ENCODE results near the gene GRM4.

Gene GRM4

DNA sequence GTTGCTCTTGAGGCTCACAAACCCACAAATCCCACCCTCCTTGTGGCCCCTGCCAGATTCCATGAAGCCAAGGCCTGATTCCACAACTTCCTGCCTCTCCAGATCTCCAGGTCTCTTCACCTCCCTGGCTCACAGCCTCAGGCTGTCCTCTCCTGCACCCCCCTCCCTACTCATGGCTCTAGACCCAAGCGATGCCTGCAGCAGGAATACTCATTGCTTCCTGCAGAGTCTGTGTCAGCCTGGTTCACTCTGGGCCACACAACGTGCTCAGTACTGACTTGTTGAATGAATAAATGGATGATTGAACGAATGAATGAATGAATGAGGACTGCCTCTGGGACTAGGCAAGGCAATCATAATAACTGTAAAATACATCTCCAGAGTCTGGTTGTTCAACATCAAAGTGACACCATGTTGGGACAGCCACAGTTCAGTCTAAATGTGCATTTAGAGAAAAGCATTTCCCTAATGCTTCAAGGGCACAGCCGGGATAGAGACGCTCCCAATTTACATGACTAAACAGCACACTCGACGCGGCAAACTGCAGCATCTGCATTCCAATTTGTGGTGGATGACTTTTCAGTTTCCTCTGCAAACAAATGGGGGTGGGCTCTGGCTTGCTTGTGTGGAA lies 139.9 kb downstream of the GRM4 start:
- in situ Hi-C loops (cut with MboI; ENCODE audit: low sequenced_read_pairs) = no loop called here

DNA sequence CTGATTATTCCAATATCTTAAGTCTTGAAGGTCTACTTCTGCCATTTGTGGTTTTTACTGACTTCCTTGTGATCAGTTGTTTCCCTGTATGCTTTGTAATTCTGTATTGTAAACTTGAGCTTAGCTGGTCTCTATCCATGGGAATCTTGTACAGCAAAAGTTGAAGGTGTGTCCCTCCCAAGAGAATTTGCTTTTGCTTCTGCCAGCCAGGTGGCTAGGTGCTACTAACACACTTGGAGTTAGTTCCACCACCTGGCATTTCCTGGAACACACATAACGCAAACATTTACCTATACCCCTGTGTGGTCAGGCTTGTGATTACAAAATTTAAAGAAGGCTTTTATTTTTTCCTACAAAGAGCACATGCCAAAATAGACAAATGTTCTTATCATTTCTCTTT lies 141.2 kb downstream of the GRM4 start:
- in situ Hi-C loops (cut with MboI; ENCODE audit: low sequenced_read_pairs) = no loop called here

DNA sequence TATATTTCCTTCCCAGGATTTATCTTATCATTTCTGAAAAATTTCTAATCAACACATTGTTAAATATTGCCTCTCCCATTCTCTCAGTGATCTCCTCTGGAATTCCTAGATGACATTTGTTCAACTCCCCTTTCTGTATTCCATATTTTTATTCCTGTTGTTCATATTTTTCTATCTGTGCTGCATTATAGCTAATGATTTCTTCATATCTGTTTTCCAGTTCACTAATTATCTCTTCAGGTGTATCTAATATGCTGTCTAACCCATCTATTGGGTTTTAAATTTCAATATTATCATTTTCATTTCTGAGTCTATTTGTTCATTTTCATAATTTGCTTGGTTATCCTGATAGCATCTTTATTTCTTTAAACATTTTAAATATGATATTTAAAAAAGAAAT lies 141.9 kb downstream of the GRM4 start:
- in situ Hi-C loops (cut with MboI; ENCODE audit: low sequenced_read_pairs) = no loop called here

DNA sequence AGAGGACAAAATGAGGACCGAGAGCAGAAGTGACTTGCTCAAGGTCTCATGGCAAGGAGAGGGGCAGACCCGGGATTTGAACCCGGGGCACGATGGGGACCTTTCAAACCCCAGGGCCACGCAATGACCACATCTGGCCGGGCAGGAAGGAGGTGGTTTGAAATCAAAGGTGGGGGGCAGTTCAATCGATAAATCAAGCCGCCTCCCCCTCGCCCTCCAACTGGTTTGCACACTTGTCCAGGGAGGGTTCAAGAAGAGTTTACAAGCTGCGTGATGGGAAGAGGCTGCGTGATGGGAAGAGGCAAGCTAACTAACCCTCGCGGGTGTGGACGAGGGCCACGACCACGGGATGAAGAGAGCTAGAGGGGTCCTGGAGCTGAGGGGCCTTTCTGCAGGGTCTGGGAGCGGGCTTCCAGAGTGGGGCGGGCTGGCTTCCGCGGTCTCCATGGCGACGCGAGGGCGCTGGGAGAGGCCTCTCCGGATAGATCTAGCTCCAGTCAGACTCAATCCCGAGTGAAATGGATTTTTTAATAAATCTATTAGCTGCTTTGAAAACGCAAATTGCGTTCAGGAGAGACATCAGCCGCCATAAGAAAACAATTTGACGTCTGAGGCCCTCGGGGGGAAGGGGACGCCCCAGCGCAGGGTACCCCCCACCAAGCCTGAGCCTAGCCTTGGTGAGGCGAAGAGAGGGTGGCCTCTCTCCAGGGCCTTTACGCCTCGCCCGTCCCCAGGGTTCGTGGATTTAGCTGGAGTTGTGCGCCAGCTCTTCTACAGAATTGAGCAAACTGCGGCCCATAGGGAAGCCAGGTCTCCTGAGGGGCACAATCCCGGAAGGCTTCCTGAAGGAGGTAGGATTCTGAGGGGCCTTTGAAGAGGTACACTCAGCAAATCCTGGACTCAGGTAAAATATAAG lies 143.9 kb downstream of the GRM4 start:
- in situ Hi-C loops (cut with MboI; ENCODE audit: low sequenced_read_pairs) = no loop called here

DNA sequence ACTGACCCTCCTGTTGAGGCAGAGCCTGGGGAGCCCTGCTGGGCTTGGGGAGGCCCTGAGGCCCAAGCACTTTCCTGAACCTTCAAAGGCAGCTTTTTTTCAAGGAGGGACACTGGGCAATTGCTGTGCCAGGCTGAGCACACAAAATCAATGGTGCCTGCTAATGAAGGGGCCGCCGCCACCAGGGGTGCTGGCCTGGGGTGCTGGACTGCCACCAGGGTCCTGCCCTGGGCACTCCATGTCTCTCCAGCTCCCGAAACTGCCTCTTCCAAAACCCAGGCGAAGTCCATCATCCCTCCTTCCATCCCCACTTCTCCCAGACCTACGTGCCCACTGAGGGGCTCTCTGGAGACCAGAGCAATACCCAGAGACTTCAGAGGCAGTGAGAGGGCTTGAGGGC lies 145.6 kb downstream of the GRM4 start:
- in situ Hi-C loops (cut with MboI; ENCODE audit: low sequenced_read_pairs) = no loop called here

DNA sequence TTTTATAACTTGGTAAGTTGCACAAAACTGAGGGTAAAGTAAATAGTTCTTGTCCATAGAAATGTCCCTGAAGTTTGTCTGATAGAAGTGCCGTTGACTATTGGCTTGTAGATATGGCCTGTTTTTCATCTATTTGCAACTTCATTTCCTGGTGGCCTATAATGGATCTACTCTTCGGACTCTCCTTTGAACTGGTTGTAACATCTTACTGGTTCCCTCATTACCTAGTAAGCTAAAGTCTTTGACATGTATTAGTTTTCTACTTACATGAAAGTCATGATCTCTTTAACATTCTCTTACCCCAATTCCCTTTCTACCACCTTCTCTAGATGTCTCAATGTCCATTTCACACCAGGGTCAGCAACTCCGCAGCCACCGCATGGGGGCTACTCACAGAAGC lies 146.3 kb downstream of the GRM4 start:
- in situ Hi-C loops (cut with MboI; ENCODE audit: low sequenced_read_pairs) = no loop called here

DNA sequence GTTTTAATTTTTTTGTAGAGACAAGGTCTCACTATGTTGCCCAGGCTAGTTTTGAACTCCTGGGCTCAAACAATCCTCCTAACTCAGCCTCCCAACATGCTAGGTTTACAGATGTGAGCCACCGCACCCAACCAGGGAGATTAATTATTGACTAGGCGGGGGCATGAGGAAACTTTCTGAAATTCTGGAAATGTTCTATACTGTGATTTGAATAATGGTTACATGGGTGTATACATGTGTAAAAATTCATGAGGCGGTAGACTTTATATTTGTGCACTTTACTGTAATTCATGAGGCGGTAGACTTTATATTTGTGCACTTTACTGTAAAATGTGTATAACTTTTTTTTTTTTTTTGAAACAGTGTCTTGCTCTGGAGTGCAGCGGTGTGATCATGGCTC lies 147.2 kb downstream of the GRM4 start:
- in situ Hi-C loops (cut with MboI; ENCODE audit: low sequenced_read_pairs) = no loop called here

DNA sequence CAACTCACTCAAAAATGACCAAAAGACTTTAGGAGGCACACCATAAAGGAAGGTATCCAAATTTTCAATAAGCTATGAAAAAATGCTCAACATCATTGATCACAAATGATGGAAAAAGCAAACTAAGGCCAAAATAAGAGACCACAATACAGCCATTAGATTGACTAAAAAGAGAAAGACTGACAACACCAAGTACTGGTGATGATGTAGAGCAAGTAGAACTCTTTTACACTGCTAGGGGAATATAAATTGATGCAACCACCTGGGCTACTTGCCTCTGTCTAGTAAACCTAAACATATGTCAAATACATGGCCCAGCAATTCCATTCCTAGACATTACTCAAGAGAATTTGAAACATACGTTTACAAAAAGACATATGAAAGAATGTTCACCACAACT lies 148.6 kb downstream of the GRM4 start:
- in situ Hi-C loops (cut with MboI; ENCODE audit: low sequenced_read_pairs) = no loop called here

DNA sequence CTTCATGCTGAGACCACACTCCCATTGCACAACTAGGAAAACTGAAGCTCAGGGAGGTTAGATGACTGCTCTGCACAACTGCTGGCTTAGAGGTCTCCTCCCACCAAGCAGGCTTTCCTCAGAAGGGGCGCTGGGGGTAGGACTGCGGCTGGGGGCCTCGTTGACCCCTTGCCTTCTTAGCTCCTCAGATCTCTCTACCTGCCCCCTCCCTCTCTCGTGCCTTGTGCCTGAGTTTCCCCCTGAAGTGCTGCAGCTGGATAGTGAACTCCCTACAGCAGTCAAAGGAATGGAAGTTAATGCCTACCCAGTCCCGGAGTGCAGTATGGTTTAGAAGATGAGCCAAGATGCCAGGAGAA lies 149.8 kb downstream of the GRM4 start:
- in situ Hi-C loops (cut with MboI; ENCODE audit: low sequenced_read_pairs) = no loop called here

DNA sequence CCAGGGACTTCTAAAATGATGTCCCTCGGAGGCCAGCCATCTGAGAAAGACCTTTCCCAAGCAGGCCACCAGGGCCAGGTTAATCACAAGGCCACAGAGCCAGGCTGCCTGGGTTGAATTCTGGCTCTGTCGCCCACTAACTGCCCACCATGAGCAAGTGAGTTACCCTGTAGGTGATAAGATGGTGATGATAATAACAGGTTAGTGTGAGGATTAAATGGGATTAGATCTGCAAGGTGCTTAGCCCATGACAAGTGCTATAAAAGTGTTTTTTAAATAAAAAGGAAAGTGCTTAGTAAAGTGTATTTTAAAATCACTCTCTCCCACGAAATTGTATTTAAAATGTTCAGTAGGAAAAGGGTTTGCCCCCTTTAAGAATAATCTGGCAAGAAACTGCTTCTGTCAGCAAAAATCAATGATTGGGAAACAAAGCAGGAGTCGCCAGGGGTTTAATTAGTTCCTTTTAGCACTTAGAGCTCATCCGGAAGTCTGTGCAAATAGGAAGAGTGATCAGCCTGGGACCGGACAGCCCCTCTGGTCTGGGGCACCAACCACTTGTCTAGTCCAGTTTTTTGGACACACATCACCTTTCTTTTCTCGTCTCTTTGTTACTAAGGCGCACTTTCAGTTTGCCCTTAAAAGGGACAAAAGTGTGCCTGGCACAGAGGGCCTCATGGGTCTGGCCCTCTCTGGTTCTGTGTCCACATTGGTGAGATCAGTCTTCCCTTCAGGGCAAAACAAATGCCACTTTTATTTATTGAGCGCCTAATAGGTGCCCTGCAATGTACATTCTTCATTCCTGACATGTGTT lies 150.4 kb downstream of the GRM4 start:
- in situ Hi-C loops (cut with MboI; ENCODE audit: low sequenced_read_pairs) = no loop called here

DNA sequence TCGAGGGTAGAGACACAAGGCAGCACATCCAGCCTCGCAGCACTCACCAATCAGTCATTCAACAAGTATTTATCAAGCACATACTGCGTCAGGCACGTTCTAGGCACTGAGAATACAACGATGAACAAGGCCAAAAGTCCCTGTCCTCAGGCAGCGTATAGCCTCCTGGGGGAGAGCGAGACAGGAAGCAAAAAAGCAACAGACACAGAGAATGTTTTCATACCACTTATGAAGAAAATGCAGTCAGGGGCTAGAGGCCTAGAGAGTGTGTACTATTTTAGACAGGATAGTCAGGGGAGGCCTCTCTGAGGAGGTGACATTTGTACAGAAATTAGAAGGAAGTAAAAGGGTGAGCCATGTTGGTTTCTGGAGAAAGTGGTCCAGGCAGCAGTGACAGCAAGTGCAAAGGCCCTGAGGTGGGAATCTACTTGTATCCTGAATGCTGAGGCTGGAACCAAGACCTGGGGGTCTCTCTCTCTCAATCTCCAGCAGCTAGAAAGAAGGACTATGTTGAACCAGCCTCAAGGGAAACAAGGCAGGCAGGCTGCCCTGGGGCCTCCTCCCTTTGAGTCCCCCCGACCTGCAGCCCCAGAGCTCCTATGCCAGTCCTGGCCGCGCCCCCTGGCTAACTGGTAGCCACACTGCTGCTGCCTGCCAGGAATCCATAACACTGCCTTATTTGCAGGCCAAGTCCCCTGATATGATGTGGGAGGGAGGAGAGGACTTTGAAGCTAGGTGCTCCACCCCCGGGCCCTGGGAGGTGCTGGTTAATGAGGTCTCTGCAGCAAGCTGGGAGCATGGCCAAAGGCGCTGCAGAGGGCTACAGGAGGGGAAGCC lies 151.2 kb downstream of the GRM4 start:
- in situ Hi-C loops (cut with MboI; ENCODE audit: low sequenced_read_pairs) = no loop called here

DNA sequence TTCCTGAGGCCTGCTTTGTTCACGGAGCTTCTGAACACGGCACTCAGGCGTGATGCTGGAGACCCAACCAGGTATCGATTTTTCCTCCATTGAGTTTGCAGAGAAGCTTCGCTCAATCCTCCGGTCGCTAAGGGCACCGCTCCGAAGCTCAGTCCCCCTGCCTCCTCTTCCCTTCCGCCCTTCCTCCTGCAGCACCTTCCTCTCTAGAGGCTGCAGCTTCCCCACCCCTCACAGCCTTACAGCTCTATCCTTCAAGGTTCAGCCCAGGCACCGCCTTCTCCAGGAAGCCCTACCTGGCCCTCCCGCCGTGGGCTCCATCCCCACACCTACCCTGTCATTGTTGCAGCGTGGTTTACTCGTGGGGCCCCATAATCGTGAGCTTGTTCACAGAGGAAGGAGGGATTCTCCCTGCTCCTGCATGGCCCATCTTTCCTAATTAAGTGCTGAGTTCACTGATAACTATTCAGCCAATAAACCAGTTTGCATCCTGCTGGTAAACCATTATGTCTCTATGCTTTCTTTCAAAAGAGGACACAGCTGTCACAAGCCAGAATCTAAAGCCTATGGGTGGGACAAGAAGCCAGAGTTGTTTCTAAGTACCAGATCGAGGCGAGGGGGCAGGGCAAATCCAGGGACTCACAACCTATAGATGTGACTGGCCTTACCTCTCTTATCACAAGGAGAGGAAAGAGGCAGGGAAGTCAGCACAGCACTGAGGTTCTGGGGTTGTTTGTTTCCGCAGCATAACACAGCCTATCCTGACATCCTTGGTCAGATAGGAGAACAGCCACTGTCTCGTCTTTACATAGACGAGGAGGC lies 152.0 kb downstream of the GRM4 start:
- in situ Hi-C loops (cut with MboI; ENCODE audit: low sequenced_read_pairs) = no loop called here

DNA sequence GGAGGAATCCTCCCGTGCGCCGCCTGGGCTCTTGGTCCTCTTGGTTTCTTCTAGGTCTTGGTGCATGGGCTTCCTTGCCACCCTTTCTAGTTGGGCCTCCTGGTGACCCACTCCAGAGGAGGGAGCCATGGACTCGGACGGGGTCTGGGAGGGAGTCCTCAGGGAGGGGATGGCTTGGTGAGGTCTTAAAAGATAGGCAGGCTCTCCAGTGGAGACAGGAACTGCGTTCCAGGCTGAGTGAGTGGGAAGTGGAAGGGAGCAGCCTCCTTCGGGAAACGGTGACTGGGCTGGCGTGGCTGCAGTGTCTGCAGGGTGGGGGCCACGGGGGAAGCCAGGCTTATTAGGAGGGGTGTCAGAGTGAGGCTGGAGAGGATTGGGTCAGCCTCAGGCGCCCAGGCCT lies 152.8 kb downstream of the GRM4 start:
- in situ Hi-C loops (cut with MboI; ENCODE audit: low sequenced_read_pairs) = no loop called here

DNA sequence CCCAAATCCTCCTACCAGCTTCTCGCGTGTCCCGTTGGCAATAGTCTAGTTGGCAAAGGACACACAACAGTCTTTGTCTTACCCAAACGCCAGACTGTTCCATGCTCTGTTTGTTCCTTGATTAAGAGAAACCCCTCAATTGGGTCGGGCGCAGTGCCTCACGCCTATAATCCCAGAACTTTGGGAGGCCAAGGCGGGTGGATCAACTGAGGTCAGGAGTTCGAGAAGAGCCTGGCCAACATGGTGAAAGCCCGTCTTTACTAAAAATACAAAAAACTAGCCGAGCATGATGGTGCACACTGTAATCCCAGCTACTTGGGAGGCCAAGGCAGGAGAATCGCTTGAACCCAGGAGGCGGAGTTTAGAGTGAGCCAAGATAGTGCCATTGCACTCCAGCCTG lies 153.7 kb downstream of the GRM4 start:
- in situ Hi-C loops (cut with MboI; ENCODE audit: low sequenced_read_pairs) = no loop called here

DNA sequence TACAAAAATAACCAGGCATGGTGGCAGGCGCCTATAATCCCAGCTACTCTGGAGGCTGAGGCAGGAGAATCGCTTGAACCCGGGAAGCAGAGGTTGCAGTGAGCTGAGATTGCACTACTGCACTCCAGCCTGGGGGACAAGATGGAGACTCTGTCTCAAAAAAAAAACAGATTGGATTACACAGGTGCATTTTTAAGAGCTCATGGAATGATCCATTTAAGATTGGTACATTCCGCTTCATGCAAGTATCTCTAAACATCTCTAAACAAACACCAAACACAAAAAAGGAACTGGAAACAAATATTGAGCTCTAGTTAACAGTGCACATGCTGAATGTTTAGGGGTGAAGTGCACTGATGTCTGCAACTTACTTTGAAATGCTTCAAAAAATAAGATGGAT lies 154.3 kb downstream of the GRM4 start:
- in situ Hi-C loops (cut with MboI; ENCODE audit: low sequenced_read_pairs) = no loop called here

DNA sequence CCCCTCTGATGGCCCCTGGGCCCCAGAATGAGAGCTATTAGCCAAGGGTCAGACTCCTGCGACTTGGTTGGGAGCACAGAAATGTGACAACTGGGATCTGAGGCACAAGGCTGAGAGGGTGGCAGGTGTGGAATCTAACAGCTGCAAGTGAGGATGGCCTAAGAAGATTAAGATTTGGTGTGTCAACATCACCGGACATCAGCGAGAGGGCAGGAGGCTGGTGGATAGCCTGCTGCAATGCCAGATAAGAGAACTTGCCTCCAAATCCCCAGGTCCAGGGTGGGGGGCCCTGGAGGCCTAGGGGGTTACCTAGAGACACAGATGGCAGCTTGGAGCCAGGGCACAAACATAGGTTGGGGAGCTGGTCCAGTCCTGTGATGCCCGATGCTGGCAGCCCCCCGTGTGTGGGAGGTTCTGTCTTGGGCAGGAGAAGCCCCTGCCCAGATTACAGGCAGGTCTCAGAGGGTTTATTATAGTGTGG lies 155.8 kb downstream of the GRM4 start:
- in situ Hi-C loops (cut with MboI; ENCODE audit: low sequenced_read_pairs) = no loop called here

DNA sequence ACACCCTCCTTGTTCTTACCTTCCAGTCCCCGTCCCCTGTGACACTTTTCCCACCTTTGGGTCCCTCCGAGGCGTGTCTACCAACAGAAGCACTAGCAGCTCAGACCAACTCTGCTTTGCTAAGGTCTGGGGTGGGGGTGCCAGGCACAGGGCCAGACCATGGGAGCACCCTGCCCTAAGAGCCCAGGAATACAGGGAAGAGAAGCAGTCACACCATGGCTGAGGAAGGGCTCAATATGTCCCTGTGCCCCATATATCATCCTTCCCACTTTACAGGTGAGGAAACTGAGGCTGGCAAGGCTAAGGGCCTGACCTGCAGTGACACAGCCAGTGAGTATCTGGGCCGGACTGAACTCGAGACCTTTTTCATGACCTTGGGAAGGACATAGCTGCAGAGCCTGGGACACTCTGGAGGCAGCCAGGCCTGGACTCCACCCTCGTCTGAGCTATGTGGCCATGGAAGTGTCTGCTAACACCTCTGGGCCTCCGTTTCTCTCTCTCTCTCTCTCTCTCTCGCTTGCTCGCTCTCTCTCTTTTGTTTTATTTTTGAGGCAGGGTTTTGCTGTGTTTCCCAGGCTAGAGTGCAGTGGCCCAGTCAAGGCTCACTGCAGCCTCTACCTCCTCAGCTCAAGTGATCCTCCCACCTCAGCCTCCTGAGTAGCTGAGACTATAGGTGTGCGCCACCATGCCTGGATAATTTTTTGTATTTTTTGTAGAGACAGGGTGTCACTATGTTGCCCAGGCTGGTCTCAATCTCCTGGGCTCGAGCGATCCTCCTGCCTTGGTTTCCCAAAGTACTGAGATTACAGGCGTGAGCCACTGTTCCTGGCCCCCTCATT lies 156.7 kb downstream of the GRM4 start:
- in situ Hi-C loops (cut with MboI; ENCODE audit: low sequenced_read_pairs) = no loop called here

DNA sequence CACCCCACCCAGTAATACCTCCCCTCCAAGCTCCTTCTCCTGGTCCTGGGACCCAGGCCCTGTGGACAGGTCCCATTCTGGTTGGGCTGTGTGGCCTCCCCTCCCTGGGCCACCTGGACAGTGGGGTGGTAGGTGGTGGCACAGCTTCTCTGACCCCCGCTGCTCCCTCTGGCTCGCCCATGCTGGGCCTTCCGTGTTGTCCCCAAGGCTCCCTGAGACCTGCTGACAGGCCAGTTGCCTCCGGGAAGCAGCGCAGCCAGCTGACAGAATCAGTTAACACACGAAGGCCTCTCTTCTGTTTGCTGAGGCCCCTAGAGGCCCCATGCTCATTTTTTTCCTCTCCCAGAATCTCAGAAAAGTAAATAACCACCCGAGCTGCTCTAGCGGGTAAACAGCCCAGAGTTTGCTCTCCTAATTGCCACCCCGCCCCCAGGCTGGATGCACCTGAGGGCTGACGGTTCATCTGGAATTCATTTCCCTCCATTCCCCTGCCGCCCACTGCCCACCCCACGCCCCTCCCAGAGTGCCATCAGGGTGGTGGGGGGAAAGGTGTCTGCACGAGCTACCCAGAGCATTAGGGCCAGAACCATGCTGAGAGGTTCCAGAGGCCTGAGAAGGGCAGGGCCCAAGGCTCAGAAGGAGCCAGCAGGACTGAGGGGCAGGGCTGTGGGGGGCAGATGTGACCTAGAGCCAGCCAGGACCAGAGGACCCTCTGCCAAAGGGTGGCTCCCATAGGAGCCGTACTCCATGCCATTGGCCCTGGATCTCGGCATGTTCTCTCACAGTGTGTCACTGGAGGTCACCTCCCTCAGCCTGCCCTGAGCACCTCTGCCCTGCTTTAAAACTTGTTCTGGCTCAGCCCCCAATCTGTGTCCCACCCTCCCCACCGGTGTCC lies 157.5 kb downstream of the GRM4 start:
- in situ Hi-C loops (cut with MboI; ENCODE audit: low sequenced_read_pairs) = no loop called here
